ENCODE data around the gene GRAMD4. TPM values are rescaled to one million over a fixed set of nuclear protein-coding genes. Genes with fewer than 3 reads are reported as not detected.
"Not testable (repeated sequence)": the region's sequence is repeated elsewhere in the genome, so short reads cannot be mapped to it uniquely, and the experiment has no call there.

GRAMD4 gene
- total RNA-seq, 1 donor from 2014 or later = 36.8 TPM

DNA sequence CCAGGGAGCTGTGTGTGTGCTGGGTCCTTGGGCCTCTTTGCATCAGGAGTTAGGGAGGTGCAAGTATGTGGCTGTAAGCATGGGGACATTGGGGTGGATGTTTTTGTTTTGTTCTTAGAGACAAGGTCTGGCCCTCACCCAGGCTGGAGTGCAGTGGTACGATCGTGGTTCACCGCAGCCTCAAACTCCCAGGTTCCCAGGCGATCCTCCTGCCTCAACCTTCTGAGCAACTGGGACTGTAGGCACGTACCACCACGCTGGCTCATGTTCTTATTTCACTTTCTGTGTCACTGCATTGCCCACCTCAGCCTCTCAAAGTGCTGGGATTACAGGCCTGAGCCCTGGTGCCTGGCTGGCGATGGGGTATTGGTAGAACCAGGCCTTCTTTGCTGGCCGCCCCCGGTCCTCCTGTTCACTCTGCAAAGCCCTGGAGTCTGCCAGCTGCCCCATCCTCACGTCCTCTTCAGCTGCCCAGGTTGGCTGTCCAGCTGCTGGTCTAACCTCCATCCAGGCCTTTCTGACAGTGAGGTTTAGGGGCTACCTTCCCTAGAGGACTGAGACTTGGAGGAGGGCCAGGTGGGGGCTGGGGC lies 851 bp upstream of the GRAMD4 start:
- DNase-seq (ENCODE audit: low read depth) = no peak

DNA sequence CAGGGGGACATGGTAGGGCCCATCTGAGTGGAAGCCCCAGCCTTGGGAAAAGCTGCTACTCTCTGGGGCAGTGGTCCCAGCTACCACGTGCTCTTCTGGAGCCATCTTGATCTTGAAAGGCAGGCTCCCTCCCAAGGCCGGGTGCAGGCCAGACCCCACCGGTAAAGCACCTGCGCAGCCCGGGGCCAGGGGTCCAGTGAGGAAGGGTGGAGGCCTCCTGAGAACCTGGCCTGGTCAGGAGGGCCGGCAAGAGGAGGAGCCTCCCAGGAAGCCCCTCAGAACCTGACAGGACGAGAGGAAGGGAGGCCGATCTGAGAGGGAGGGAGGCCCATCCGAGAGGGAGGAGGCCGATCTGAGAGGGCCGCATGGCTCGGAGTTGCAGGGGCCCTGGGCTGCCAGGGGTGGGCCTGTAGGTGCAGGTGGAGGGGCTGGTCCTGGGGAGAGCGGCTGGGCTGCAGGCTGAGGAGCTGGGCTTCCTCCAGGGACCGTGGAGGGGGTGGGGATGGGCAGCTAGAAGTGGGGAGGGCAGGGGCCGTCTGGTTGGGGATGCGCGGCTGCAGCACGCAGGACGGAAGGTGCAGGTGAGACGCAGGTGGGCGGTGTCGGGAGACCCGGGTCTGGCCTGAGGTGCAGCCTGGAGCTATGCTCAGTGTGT lies 529 bp downstream of the GRAMD4 start:
- DNase-seq (ENCODE audit: low read depth) = no peak
- no peak overlapping the region for H3K4me3 ChIP-seq (ENCODE audit: low read depth, low read length)
- TF ChIP-seq, protein P1, sequence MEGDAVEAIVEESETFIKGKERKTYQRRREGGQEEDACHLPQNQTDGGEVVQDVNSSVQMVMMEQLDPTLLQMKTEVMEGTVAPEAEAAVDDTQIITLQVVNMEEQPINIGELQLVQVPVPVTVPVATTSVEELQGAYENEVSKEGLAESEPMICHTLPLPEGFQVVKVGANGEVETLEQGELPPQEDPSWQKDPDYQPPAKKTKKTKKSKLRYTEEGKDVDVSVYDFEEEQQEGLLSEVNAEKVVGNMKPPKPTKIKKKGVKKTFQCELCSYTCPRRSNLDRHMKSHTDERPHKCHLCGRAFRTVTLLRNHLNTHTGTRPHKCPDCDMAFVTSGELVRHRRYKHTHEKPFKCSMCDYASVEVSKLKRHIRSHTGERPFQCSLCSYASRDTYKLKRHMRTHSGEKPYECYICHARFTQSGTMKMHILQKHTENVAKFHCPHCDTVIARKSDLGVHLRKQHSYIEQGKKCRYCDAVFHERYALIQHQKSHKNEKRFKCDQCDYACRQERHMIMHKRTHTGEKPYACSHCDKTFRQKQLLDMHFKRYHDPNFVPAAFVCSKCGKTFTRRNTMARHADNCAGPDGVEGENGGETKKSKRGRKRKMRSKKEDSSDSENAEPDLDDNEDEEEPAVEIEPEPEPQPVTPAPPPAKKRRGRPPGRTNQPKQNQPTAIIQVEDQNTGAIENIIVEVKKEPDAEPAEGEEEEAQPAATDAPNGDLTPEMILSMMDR (conservative IDR thresholded peaks at IDR 0.05; ENCODE audit: low read depth, low read length) = no peak

More for the DNA sequence above, 851 bp upstream of the GRAMD4 start:
- H3K4me3 ChIP-seq (ENCODE audit: low read depth, low read length) = no peak overlapping the region
- TF ChIP-seq, protein P1 (conservative IDR thresholded peaks at IDR 0.05; ENCODE audit: low read depth, low read length) = no peak

DNA sequence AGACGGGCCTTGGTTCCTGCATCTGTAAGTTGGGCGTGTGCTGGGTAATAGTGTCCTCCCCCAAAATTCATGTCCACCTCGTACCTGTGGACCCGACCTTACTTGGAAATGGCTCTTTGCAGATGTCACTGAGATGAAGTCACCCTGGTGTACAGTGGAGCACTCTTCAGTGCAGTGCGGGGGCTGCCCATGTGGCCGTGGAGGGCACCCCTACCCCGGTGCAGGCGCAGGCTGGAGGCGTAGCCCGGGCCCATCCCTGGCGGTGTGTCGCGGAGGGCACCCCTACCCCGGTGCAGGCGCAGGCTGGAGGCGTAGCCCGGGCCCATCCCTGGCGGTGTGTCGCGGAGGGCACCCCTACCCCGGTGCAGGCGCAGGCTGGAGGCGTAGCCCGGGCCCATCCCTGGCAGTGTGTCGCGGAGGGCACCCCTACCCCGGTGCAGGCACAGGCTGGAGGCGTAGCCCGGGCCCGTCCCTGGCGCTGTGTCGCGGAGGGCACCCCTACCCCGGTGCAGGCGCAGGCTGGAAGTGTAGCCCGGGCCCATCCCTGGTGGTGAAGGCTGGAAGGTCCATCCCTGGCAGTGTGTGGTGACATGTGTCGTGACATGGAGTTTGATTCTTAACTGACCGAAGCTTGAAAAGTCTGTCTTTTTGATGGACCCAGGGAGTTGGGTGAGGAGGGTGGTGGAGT lies 1.2 kb downstream of the GRAMD4 start:
- not testable (repeated sequence) for H3K4me3 ChIP-seq (ENCODE audit: low read depth, low read length); DNase-seq (ENCODE audit: low read depth)

DNA sequence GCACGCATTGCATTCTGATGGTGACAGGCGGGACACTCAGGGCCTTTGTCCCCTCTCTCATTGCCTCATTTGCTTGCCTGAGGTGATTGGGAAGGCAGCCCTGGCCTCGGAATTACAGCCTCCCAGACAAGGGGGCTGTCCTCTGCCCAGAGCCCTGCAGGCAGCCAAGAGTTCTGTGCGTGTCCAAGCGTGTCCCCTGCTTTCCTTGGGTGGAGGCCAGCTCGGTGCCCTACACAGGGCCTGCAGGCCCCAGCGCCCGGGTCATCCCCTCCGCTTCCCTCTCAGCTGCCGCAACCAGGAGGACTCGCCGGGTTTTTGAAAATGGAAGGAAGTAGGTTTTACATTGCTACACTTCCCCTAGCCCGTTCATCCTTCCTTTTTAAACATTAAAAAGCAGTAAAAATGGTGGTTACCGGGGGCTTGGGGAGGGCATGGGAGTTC lies 1.9 kb downstream of the GRAMD4 start:
- H3K4me3 ChIP-seq (ENCODE audit: low read depth, low read length) = no peak overlapping the region
- TF ChIP-seq, protein P1 (conservative IDR thresholded peaks at IDR 0.05; ENCODE audit: low read depth, low read length) = no peak
- DNase-seq (ENCODE audit: low read depth) = peak; percentile 6

DNA sequence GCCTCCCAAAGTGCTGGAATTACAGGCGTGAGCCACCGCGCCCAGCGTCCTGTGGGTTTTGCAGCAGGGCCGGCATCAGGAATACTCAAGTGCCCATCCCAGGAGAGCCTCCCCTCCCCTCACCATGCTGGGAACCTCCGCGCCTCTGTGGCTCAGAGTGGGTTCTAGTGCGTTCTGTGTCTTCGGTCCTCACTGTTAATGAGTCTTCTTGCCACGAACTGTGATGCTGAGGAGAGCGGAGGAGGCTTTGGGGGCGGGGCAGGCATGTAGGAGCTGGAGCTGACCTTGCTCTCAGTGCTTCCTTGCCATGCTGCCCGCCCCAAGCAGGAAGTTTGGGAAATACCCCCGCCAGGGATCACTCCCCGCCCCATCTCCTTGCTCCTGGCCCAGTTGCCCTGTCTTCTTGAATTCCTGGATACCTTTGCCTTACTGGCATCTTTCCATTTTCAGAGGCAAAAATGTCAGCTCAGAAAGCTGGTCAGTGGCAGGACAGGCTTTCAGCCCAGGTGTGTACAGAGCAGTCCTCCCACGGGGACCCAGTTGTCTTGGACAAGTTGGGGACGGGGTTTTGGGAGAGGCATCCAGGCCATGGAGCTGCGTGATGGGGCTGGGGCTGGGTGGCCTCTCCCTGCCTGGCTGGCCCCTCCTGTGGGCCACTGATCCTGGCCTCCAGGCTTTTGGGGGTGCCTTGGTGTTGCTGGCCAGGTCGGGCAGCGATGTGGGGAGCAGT lies 5.1 kb downstream of the GRAMD4 start:
- H3K4me3 ChIP-seq (ENCODE audit: low read depth, low read length) = no peak overlapping the region
- TF ChIP-seq, protein P1 (conservative IDR thresholded peaks at IDR 0.05; ENCODE audit: low read depth, low read length) = no peak

DNA sequence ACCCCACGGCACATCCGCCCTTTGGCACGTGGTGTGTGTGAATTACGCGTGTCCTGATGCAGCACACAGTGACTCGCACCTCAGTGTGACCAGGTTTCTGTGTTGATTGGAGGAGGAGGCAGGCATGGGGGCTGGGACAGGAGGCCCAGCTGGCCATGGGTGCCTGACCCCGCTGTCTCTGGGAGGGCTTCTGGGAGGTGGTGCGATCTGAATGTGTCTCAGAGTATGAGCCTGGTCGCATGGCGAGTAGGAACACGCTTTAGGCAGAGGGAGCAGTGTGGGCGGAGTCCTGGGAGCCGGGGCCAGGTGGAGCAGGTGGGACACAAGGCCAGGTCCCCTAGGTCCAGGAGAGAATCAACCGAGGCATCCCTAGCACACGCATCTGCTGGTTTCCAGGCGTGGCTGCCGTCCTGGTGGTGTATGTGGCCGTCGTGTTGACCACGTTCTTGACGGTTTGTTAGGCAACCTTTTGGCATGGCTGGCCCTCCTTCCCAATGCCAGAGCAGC lies 5.7 kb downstream of the GRAMD4 start:
- DNase-seq (ENCODE audit: low read depth) = no peak
- TF ChIP-seq, protein P1 (conservative IDR thresholded peaks at IDR 0.05; ENCODE audit: low read depth, low read length) = no peak
- no peak overlapping the region for H3K4me3 ChIP-seq (ENCODE audit: low read depth, low read length)

More for the DNA sequence above, 5.1 kb downstream of the GRAMD4 start:
- no peak for DNase-seq (ENCODE audit: low read depth)

DNA sequence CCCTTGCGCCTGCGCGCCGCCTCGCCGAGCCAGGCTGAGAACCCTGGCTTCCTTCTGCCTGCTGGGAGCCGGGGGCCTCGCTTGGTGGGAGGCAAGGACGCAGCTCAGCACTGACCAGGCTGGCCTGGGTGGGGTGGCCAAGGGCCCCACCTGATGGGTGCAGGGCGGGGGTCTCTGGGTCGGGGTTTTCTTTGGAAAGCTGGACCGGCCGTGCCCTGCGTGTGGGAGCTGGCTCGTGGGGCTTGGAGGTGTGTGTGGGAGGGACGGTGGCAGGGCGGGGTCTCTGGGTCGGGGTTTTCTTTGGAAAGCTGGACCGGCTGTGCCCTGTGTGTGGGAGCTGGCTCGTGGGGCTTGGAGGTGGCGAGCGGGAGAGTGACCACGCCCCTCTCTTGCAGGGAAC lies 6.2 kb downstream of the GRAMD4 start:
- H3K4me3 ChIP-seq (ENCODE audit: low read depth, low read length) = no peak overlapping the region
- DNase-seq (ENCODE audit: low read depth) = no peak
- TF ChIP-seq, protein P1 (conservative IDR thresholded peaks at IDR 0.05; ENCODE audit: low read depth, low read length) = no peak
